Breast epithelium (tissue), 4 donors: ENCODE results near the gene MFAP2. TPM values are rescaled to one million over a fixed set of nuclear protein-coding genes. Genes with fewer than 3 reads are reported as not detected.
"Not testable (repeated sequence)": the region's sequence is repeated elsewhere in the genome, so short reads cannot be mapped to it uniquely, and the experiment has no call there.

ENCODE experiments used
- DNase-seq, 2 donors: peaks; one replicate each; pipeline ENCODE4 v3.0.0-alpha.2; 2019; ENCODE audit warnings: low spot score in 2 of 2
- H3K27ac ChIP-seq, 2 donors: fragments of 200-600 bp; sonication (generic) in 1 of 2; one replicate each; pipeline ENCODE4 v1.5.1; 2016 to 2019; ENCODE audit warnings: mild to moderate bottlenecking in 1 of 2
- H3K27me3 ChIP-seq, 2 donors: fragments of 200-600 bp; sonication (generic) in 1 of 2; one replicate each; pipeline versions ENCODE4 v1.5.1 to v1.6.0; 2017 to 2019; ENCODE audit warnings: control low read depth in 1 of 2, mild to moderate bottlenecking in 1 of 2
- H3K36me3 ChIP-seq: fragments of 200-600 bp; one replicate; pipeline ENCODE4 v1.5.1; 2019
- H3K4me1 ChIP-seq, 2 donors: fragments of 200-600 bp; sonication (generic); one replicate each; pipeline ENCODE4 v1.5.1; 2016 to 2019; ENCODE audit warnings: control low read depth in 1 of 2
- H3K4me3 ChIP-seq, 3 donors: fragments of 200-600 bp; sonication (generic); 1 replicate in 2 of 3; 2 replicates in 1 of 3; pipeline ENCODE4 v1.5.1; 2016 to 2019; ENCODE audit warnings: mild to moderate bottlenecking in 3 of 3, moderate library complexity in 2 of 3
- H3K9me3 ChIP-seq, 2 donors: fragments of 200-600 bp; sonication (generic) in 1 of 2; one replicate each; pipeline ENCODE4 v1.5.1; 2016 to 2019; ENCODE audit warnings: control low read depth in 1 of 2
- CTCF ChIP-seq, 3 donors: fragments of 450-650 bp; IDR thresholded peaks; one replicate each; pipeline ENCODE4 v1.5.1; 2016 to 2017; ENCODE audit warnings: antibody characterized with exemption in 3 of 3, mild to moderate bottlenecking in 3 of 3, moderate library complexity in 3 of 3
- POLR2A ChIP-seq: fragments of 450-650 bp; IDR thresholded peaks from one replicate; pipeline ENCODE4 v1.6.1; 2016; ENCODE audit warnings: antibody characterized with exemption, mild to moderate bottlenecking, moderate library complexity
- POLR2AphosphoS5 ChIP-seq, 3 donors: sonication (generic); formaldehyde crosslinking; IDR thresholded peaks; one replicate each; pipeline ENCODE4 v1.6.1; 2017; ENCODE audit warnings: antibody characterized with exemption in 3 of 3
- intact Hi-C: fragments of 100-400 bp; cut with DNase I; formaldehyde crosslinking; loops from one replicate; pipeline ENCODE4 v1.15.1; 2023; ENCODE audit warnings: low total_unique reads
- total RNA-seq, 3 donors: library from RNA; depleted of rRNA; stranded (reverse); fragments of >200 nt; gene quantifications; one replicate each; pipeline ENCODE4 v1.1.0, GENCODE V29; 2016

The MFAP2 gene
- total RNA-seq, 3 donors from 2014 or later, result 4.5 to 40.2 (median 10.8) TPM

DNA sequence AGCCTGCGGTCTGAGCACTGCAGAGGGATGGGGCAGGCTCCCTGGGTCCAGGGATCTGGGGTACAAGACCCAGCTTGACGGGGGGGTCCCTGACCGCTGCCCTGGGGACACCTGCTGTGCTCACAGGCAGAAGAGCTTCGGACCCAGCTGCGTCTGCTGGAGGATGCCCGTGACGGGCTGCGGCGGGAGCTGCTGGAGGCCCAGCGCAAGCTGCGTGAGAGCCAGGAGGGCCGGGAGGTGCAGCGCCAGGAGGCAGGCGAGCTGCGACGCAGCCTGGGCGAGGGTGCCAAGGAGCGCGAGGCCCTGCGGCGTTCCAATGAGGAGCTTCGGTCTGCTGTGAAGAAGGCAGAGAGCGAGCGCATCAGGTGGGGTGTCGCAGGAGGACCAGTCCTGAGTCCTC lies 25.2 kb downstream of the MFAP2 start:
- DNase-seq, result no peak
- intact Hi-C loops, result loop anchor here (5.0 kb wide), 1 partner anchor 92 kb away; no protein-coding TSS in a partner anchor
- TF ChIP-seq CTCF (IDR thresholded peaks at IDR 0.05) (no peak), POLR2A (no peak), POLR2AphosphoS5 (IDR thresholded peaks at IDR 0.05) (no peak)

GRCh38 chr1:16954579-16954978 lies 25.8 kb downstream of the MFAP2 start:
- Histone ChIP-seq H3K36me3 (peaks cover 4% of the 10 kb centered on the region), H3K9me3 (no peaks in the 10 kb centered on the region), H3K4me3 (no peak overlapping the region), H3K27ac (no peak overlapping the region), H3K4me1 (no peaks in the 10 kb centered on the region), H3K27me3 (no peaks in the 10 kb centered on the region)
- intact Hi-C loops, result no loop called here
- no peak for DNase-seq
- TF ChIP-seq POLR2AphosphoS5 (IDR thresholded peaks at IDR 0.05), result no peak
- no peak for TF ChIP-seq CTCF (IDR thresholded peaks at IDR 0.05)
- no peak for TF ChIP-seq POLR2A

More for the DNA sequence above, 25.2 kb downstream of the MFAP2 start:
- H3K9me3 ChIP-seq, result no peaks in the 10 kb centered on the region
- no peaks in the 10 kb centered on the region for H3K27me3 ChIP-seq
- H3K4me1 ChIP-seq, result no peaks in the 10 kb centered on the region
- no peak overlapping the region for H3K4me3 ChIP-seq
- peaks cover 4% of the 10 kb centered on the region for H3K36me3 ChIP-seq
- H3K27ac ChIP-seq, result no peak overlapping the region

DNA sequence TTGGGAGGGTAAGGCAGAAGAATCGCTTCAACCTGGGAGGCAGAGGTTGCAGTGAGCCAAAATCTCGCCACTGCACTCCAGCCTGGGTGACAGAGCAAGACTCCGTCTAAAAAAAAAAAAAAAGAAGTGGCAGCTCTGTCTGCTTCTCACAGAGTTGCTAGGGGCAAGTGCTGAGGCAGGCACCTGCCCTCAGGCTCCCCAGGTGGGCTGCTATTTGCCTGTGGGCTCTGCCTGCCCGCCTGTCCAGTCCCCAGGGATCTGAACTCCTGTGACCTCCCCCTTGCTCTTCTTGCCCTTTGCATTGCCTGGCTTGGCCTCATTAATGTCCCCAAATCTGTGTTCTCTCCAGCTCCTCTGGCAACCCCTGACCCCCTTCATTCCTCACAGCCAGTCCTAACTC lies 28.0 kb downstream of the MFAP2 start:
- DNase-seq, H3K4me1 ChIP-seq, H3K36me3 ChIP-seq, H3K4me3 ChIP-seq, H3K27ac ChIP-seq, intact Hi-C loops, H3K9me3 ChIP-seq, H3K27me3 ChIP-seq: not testable (repeated sequence)

DNA sequence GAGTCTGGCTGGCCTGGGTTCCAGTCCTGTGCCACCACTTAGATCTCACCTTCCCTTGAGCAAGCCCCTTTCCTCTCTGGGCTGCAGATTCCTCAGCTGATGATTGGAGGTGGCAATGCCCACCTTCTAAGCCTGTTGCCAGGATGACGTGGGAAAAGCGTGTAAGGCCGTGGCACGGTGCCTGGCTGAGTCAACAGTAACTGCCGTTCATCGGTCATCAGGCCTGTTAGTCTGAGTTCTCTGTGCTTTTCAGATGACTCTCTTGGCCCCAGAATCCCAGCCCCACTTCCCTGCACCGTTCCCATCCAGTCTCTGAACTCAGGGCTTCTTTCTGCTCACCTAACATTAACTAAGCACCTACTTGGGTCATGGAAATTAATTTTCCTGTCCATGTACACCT lies 31.4 kb downstream of the MFAP2 start:
- DNase-seq, result peak; percentile 55 to 87

GRCh38 chr1:16948282-16948891 lies 32.0 kb downstream of the MFAP2 start:
- intact Hi-C loops, H3K36me3 ChIP-seq, H3K4me1 ChIP-seq, H3K4me3 ChIP-seq, H3K9me3 ChIP-seq, H3K27me3 ChIP-seq: not testable (repeated sequence)
- H3K27ac ChIP-seq, result peak overlapping the region; percentile 68 to 76
- peak; percentile 68 to 84 for DNase-seq

More for the DNA sequence above, 31.4 kb downstream of the MFAP2 start:
- H3K27me3 ChIP-seq, H3K9me3 ChIP-seq, H3K4me1 ChIP-seq, H3K36me3 ChIP-seq, intact Hi-C loops, H3K4me3 ChIP-seq: not testable (repeated sequence)
- peak overlapping the region; percentile 68 to 76 for H3K27ac ChIP-seq

GRCh38 chr1:16946646-16947045 lies 33.8 kb downstream of the MFAP2 start:
- no peaks in the 10 kb centered on the region for H3K9me3 ChIP-seq
- no peak for DNase-seq
- TF ChIP-seq POLR2AphosphoS5 (IDR thresholded peaks at IDR 0.05) (no peak), CTCF (IDR thresholded peaks at IDR 0.05) (no peak), POLR2A (no peak)
- intact Hi-C loops, result no loop called here
- H3K27ac ChIP-seq, result no peak overlapping the region
- peaks cover 0 to 3% of the 10 kb centered on the region in 2 donors for H3K27me3 ChIP-seq
- peaks cover 0 to 4% of the 10 kb centered on the region in 2 donors for H3K4me1 ChIP-seq
- H3K4me3 ChIP-seq, result no peak overlapping the region
- no peaks in the 10 kb centered on the region for H3K36me3 ChIP-seq

- H3K4me1 ChIP-seq, H3K9me3 ChIP-seq, H3K4me3 ChIP-seq, DNase-seq, H3K27ac ChIP-seq, H3K36me3 ChIP-seq, H3K27me3 ChIP-seq, intact Hi-C loops: not testable (repeated sequence)
Measured at GRCh38 chr1:16946185-16946584, 34.2 kb downstream of the MFAP2 start.

DNA sequence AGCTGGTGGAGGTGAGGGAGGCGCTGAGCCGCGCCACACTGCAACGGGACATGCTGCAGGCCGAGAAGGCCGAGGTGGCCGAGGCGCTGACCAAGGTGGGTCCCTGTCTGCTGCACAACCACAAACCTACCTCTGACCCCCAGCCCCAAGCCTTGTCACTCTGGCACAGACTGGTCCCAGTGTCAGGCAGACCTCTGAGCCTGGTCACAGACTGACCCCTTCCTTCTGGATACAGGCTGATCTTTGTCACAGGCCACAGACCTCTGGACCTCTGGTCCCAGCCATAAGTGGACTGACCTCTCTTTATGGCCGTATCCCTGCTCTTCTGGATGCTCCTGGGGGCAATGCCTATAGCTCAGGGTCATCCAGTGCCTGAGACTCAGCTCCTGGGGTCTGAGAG lies 34.9 kb downstream of the MFAP2 start:
- H3K36me3 ChIP-seq, H3K4me1 ChIP-seq, intact Hi-C loops: not testable (repeated sequence)

More for the DNA sequence above, 34.9 kb downstream of the MFAP2 start:
- not testable (repeated sequence) for H3K9me3 ChIP-seq, H3K4me3 ChIP-seq, DNase-seq, H3K27me3 ChIP-seq, H3K27ac ChIP-seq
